GM18519 (cell line): ENCODE results near the gene ADARB1.

ENCODE experiments used
- ATAC-seq: cut with Tn5 transposase; IDR thresholded peaks from one replicate; pipeline ENCODE4 v1.9.1; 2021; ENCODE audit warnings: mild to moderate bottlenecking, moderate library complexity; ENCODE audit not compliant: unreplicated experiment, low FRiP score

ADARB1 gene

GRCh38 chr21:45187646-45188045, 113.3 kb downstream of the ADARB1 start:
- ATAC-seq, result no peak

- no peak for ATAC-seq
Observed at GRCh38 chr21:45190013-45190412, 115.6 kb downstream of the ADARB1 start.

- ATAC-seq, result no peak
Observed at GRCh38 chr21:45192332-45192731, 118.0 kb downstream of the ADARB1 start.

- ATAC-seq, result no peak
Observed at GRCh38 chr21:45196620-45197019, 122.2 kb downstream of the ADARB1 start.

- no peak for ATAC-seq
Observed at GRCh38 chr21:45199201-45199600, 124.8 kb downstream of the ADARB1 start.

GRCh38 chr21:45200031-45200430, 125.7 kb downstream of the ADARB1 start:
- ATAC-seq, result no peak

- no peak for ATAC-seq
Observed at GRCh38 chr21:45200581-45201296, 126.4 kb downstream of the ADARB1 start.

- ATAC-seq, result no peak
Observed at GRCh38 chr21:45202344-45202743, 128.0 kb downstream of the ADARB1 start.

- no peak for ATAC-seq
Observed at GRCh38 chr21:45202889-45203288, 128.5 kb downstream of the ADARB1 start.

GRCh38 chr21:45203983-45204382, 129.6 kb downstream of the ADARB1 start:
- no peak for ATAC-seq

- ATAC-seq, result no peak
Observed at GRCh38 chr21:45204395-45204794, 130.0 kb downstream of the ADARB1 start.

GRCh38 chr21:45207839-45208626, 133.7 kb downstream of the ADARB1 start:
- no peak for ATAC-seq

GRCh38 chr21:45208627-45208951, 134.2 kb downstream of the ADARB1 start:
- no peak for ATAC-seq

- ATAC-seq, result no peak
Observed at GRCh38 chr21:45209046-45209445, 134.7 kb downstream of the ADARB1 start.

- no peak for ATAC-seq
Observed at GRCh38 chr21:45209685-45210284, 135.4 kb downstream of the ADARB1 start.

GRCh38 chr21:45210461-45210983, 136.1 kb downstream of the ADARB1 start:
- no peak for ATAC-seq

- ATAC-seq, result no peak
Observed at GRCh38 chr21:45211661-45212060, 137.3 kb downstream of the ADARB1 start.

- no peak for ATAC-seq
Observed at GRCh38 chr21:45213392-45213791, 139.0 kb downstream of the ADARB1 start.

- ATAC-seq, result no peak
Observed at GRCh38 chr21:45215213-45215612, 140.8 kb downstream of the ADARB1 start.

- no peak for ATAC-seq
Observed at GRCh38 chr21:45217010-45217409, 142.6 kb downstream of the ADARB1 start.

GRCh38 chr21:45219517-45219916, 145.1 kb downstream of the ADARB1 start:
- ATAC-seq, result no peak
